ENCODE results near the gene ZFP69B. TPM values are rescaled to one million over a fixed set of nuclear protein-coding genes. Genes with fewer than 3 reads are reported as not detected.

Gene ZFP69B
- total RNA-seq, 4 donors from 2014 or later = 0.33 to 1.1 (median 0.70) TPM

DNA sequence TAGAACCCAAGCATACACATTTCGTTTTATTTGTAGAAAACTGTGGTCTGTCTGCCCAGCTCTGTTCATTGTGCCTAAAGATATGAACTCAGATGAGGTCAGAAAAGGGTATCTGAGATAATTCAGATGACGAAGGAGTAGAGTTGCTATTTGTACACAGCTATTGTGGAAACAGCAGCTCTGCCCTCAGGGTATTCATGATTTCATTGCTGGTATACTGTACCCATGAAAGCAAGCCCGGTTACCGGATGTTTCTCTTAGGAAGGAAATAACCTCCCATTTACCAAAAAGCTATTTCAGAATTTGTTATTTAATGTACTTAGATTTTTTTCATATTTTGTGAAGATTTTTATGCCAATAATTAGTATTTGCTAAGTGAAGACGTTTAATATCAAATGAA lies 39.0 kb upstream of the ZFP69B start:
- TF ChIP-seq, protein P1, sequence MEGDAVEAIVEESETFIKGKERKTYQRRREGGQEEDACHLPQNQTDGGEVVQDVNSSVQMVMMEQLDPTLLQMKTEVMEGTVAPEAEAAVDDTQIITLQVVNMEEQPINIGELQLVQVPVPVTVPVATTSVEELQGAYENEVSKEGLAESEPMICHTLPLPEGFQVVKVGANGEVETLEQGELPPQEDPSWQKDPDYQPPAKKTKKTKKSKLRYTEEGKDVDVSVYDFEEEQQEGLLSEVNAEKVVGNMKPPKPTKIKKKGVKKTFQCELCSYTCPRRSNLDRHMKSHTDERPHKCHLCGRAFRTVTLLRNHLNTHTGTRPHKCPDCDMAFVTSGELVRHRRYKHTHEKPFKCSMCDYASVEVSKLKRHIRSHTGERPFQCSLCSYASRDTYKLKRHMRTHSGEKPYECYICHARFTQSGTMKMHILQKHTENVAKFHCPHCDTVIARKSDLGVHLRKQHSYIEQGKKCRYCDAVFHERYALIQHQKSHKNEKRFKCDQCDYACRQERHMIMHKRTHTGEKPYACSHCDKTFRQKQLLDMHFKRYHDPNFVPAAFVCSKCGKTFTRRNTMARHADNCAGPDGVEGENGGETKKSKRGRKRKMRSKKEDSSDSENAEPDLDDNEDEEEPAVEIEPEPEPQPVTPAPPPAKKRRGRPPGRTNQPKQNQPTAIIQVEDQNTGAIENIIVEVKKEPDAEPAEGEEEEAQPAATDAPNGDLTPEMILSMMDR (IDR thresholded peaks at IDR 0.05; ENCODE audit: low read depth) = no peak

DNA sequence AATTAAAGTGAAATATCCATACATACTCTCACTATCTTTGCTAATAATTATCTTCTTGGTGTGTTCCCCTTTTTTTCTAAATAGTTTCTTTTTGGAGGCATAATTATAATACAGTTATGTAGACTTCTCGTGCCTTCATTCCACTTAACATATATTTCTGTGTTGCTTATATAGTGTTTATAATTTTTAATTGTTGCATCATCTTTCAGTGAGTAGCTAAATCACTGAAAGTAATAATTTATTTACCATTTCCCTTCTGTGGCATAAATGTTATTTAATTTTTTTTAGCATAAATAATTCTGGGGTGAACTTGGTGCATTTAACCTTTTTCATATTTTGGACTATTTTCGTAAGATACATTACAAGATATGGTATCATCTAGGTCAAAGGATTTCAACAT lies 38.4 kb upstream of the ZFP69B start:
- TF ChIP-seq, protein P1 (IDR thresholded peaks at IDR 0.05; ENCODE audit: low read depth) = no peak

DNA sequence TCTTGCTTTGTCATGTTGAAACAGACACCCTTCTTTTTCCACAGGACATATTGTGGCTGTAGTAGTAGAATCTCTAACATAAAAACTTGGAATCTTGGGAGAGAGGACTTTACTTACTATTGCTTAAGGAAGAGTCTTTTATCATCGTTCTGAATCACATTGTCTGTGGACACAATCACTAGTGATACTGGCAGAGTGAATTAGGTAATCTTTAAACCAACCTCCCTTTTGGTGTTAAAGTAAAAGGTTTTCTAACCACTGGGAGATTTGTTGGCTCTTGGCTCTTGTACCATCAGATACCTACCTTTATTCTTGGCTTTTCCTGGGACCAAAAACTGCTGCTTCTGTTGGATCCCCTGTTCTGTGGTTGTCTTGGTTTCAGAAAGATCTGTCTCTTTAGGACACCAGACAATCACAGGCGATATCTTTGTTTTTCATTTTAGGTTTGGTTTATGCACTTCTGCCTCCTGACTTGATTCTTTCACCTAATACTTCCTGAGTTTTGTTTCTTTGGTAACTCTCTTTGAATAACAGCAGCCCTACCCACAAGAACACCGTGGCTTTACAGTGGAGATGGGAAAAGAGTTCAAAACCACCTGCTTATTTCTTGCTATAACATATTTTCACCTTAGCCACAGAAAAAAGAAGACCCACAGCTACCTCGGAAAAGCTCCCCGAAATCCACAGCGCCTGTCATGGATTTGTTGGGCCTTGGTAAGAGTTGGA lies 36.6 kb upstream of the ZFP69B start:
- TF ChIP-seq, protein P1 (IDR thresholded peaks at IDR 0.05; ENCODE audit: low read depth) = no peak

DNA sequence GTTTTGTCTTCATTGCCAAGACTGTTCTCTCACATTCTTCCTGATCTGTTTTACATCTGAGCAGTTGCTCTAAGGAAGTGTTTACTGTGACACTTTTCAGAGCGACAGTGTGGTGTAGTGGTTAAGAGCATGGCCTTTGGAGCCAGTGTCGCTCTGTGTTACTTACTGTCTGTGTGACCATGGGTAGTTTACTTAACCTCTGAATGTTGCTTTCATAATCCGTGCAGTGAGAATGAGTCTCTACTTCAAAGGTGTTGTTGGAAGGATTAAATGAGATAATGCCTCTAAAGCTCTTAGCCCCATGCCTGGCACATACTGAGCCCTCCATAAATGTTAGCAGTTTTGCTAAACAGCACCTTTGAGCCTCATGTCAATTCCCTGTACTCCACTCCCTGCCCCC lies 35.9 kb upstream of the ZFP69B start:
- TF ChIP-seq, protein P1 (IDR thresholded peaks at IDR 0.05; ENCODE audit: low read depth) = no peak

DNA sequence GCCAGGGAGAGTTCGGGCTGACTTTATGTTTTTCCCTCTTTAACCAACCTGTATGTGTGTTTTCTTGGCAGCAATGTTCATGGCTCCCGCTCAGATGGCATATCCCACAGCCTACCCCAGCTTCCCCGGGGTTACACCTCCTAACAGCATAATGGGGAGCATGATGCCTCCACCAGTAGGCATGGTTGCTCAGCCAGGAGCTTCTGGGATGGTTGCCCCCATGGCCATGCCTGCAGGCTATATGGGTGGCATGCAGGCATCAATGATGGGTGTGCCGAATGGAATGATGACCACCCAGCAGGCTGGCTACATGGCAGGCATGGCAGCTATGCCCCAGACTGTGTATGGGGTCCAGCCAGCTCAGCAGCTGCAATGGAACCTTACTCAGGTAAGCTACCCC lies 33.6 kb upstream of the ZFP69B start:
- TF ChIP-seq, protein P1 (IDR thresholded peaks at IDR 0.05; ENCODE audit: low read depth) = no peak

DNA sequence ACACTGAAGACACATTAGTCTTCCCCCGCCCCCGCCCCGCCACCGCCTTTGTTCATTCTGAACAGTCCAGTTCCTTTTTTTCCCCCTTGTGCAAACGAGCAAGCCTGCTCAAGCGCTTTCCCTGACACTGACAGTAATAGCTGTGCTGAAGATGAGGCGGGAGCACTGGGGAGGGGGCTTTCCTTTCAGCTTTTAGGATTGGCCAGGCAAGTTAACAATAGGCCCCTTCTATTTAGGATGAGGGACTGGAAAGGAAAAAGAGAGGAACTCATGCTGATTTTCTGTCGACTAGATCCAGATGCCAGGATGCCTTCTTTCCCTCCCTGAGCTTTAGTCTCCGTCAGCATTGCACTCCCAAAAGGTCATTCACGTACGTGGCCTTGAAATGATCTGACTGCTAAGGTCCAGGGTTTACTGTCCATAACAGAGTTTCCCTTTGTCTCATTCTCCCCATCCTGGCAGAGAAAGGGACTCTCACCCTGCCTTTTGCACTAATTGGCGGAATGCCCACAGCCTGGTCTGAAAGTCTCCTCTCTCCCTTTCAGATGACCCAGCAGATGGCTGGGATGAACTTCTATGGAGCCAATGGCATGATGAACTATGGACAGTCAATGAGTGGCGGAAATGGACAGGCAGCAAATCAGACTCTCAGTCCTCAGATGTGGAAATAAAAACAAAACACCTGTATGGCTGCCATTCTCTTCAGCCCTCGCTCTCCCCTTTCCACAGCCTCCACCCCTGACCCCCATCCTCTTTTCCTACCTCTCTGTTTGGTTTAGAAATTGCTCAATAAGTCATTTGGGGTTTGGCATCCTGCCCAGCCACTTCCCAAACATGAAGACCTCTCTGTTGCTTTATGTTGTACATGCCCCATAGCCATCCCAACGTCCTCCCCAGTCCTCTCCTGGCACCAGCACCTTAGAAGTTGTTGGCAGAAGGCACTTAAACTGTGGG lies 28.6 kb upstream of the ZFP69B start:
- TF ChIP-seq, protein P1 (IDR thresholded peaks at IDR 0.05; ENCODE audit: low read depth) = no peak

DNA sequence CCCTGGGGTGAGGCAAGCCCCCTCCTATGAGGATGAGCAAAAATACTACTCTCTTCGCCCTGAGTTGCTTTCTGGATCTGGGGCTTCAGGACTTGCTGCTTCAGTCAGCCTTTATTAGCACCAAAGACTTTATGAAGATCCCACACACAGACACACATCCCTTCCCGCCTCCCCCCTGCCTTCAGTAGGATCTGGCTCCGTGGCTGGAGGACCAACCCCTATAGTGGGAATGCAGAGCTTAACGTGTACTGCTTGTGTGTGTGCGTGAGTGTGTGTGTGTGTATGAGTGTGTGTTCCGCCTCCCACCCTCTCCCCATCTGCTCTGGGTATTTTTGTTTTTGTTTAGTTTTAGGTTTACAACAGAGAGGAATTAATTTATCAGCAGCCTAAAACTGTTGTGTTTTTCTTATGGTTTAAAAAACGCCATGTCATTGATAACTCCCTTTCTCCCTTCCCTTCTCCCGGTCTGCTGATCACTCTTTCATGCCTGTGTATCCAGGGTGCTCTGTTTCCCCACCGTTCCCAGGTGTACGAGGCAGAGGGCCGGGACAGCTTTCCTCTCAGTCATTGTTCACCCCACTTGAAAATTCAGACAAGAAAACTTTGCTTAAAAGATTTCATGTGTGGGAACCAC lies 27.5 kb upstream of the ZFP69B start:
- TF ChIP-seq, protein P1 (IDR thresholded peaks at IDR 0.05; ENCODE audit: low read depth) = no peak
